Stimulated activated CD8-positive, alpha-beta memory T cell treated with anti-CD3 and anti-CD28 coated beads, Interleukin-15, amount 100 ng/mL, for 4 hours (primary cell): ENCODE results near the gene SLC25A44.
"Not testable (repeated sequence)": the region's sequence is repeated elsewhere in the genome, so short reads cannot be mapped to it uniquely, and the experiment has no call there.

Experiments used
- DNase-seq, 2 donors: peaks; one replicate each; pipeline ENCODE4 v3.0.0-alpha.2; 2020; ENCODE audit warnings: low read depth in 2 of 2

The SLC25A44 gene

DNA sequence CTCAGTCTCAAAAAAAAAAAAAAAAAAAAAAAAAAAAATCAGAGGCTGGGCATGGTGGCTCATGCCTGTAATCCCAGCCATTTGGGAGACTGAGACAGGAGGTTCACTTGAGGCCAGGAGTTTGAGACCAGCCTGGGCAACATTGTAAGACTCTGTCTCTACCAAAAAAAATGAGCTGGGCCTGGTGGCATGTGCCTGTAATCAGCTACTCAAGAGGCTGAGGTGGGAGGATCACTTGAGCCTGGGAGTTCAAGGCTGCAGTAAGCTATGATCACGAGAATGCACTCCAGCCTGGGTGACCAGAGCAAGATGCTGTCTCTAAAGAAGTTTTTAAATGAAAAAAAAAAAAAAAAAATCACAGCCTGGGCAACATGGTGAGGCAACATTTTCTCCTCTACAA lies 30.2 kb upstream of the SLC25A44 start:
- DNase-seq: no peak

DNA sequence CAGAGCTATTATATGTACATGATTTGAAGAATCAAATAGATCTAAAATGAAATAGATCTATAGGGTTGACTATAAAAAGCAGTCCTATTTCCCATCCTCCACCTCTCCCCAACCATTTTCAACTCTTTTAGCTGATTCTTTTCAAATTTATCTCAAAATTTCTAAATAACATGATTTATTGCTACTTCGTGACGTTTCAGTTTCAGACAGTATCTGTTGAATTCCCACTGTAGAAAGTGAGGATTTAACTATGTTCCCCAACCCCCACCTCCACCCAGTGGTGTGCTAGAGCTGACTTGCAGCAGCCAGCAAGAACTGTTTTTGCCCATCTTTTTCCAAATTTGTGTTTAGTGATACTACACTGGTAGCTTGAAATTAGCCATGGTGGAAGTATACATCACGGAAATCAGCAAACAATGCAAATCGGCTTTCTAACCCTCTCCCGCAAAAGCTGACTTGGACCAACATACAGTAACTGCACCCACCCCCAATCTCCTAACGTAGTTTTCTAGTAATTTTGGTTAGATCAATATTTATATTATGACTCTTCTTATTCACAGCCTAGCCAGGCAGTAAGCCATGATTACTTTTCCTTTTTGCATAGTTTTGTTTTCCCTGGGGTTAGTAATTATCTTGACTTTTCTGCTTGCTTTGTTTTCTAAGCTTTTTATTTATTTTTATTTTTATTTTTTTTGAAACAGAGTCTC lies 29.6 kb upstream of the SLC25A44 start:
- no peak for DNase-seq

- no peak for DNase-seq
Measured at GRCh38 chr1:156165083-156165482, 28.8 kb upstream of the SLC25A44 start.

DNA sequence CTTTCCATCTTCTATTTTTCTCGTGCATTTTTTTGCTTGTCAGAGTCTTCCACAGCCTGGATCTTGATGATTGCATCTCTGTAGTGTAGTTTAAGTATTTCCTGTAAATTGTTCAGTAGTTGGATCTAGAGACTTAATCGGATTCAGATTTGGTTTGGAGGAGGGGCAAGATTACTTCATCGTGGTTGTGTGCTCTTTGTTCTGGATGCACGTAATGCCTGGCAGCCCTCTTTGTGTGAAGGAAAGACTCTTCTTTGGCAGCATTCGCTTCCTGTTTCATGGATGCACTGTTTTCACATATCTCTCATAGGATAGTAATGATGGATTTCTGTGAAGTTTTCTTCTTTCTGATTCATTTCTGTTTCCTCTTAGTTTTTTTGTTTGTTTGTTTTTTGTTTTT lies 26.4 kb upstream of the SLC25A44 start:
- DNase-seq: no peak

DNA sequence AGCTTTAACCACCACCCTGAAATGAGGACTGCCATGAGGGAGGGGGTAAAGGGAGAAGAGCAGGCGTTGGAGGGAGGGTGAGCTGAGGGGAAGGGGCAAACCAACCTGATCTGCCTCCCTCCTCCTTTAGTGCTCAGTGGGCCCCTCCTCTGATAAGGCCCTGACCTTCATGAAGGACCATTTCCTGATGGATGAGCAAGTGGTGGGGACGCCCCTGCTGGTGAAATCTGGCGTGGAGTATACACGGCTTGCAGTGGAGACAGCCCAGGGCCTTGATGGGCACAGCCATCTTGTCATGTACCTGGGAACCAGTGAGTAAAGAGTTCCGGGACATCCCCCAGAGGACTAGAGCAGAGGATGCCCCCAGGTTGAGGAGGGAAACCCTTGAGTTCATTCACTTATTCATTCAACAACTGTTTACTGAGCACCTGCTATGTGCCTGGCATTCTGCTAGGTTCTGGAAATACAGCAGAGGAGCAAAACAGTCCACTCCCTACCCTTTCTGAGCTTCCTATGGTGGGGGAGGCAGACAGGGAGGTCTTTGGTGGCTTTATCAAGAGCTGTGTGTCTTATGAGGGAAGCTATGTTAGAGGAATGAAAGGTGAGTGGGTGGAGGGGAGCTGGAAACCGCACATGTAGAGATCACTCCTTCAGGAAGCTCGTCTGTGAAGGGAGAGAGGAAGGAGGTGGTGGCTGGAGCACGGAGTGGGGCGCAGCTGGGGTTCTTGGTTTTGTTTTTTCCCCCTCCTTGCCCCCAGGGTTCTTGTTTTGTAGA lies 21.0 kb upstream of the SLC25A44 start:
- no peak for DNase-seq

DNA sequence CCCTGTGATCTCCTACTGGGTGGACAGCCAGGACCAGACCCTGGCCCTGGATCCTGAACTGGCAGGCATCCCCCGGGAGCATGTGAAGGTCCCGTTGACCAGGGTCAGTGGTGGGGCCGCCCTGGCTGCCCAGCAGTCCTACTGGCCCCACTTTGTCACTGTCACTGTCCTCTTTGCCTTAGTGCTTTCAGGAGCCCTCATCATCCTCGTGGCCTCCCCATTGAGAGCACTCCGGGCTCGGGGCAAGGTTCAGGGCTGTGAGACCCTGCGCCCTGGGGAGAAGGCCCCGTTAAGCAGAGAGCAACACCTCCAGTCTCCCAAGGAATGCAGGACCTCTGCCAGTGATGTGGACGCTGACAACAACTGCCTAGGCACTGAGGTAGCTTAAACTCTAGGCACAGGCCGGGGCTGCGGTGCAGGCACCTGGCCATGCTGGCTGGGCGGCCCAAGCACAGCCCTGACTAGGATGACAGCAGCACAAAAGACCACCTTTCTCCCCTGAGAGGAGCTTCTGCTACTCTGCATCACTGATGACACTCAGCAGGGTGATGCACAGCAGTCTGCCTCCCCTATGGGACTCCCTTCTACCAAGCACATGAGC lies 17.2 kb upstream of the SLC25A44 start:
- no peak for DNase-seq

DNA sequence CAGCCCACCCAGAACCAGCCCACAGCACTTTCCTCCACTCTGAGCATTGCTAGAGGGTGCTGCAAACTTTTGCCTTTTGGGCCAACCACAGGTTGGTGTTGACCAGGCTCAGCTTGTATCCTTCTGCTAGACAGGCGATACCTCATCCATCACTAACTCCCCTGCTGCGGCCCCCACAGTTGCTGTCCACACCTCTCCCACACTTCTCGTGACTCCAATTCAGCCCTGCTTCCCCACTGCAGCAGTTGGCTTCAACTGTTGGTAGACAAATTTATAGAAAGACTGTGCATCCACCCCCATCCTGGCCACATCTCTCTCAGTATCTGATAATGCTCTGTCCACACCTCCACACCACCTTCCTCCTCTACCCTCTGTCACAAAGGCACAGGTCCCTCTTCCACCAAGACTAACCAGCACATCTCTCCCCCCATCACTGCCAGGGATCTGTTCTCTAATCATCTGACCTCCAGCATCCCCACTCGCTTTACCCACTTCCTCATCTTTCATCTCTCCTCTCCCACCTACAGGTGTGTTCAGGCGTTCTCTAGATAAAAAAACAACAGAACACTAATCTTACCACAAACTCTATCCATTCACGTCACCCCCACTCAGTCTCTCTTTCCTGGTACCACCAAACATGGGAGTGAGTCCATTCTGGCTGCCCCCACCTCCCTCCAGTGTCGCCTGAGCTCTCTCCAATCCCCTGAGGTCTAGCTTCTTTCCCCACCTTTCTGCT lies 15.8 kb upstream of the SLC25A44 start:
- DNase-seq: no peak

- no peak for DNase-seq
Measured at GRCh38 chr1:156180471-156180870, 13.4 kb upstream of the SLC25A44 start.

- not testable (repeated sequence) for DNase-seq
Measured at GRCh38 chr1:156181391-156181924, 12.4 kb upstream of the SLC25A44 start.

- not testable (repeated sequence) for DNase-seq
Measured at GRCh38 chr1:156182010-156182779, 11.7 kb upstream of the SLC25A44 start.

GRCh38 chr1:156186347-156187177 lies 7.3 kb upstream of the SLC25A44 start:
- not testable (repeated sequence) for DNase-seq

- DNase-seq: not testable (repeated sequence)
Measured at GRCh38 chr1:156190265-156190664, 3.6 kb upstream of the SLC25A44 start.

DNA sequence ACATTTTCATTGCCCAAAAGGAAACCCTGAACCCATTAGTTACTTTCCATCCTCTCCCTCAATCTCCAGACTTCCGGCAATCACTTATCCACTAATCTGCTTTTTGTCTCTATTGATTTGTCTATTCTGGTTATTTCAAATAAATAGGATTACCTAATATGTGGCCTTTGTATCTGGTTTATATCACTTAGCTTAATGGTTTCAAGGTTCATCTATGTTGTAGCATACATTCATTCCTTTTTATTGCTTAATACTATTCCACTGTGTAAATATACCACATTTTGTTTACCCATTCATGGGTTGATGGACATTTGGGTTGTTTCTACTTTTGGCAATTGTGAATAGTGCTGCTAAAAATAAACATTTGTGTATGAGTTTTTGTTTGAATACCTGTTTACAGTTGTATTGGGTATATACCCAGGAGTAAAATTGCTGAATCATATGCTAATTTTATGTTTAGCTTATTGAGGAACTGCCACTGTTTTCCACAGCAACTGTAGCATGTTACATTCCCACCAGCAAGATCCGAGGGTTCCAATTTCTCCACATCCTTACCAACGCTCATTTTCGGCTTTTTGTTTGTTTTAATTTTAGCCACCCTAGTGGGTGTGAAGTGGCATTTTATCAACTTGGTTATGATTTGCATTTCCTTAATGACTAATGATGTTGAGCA lies 2.5 kb upstream of the SLC25A44 start:
- no peak for DNase-seq

GRCh38 chr1:156193208-156193487 lies 756 bp upstream of the SLC25A44 start:
- no peak for DNase-seq

DNA sequence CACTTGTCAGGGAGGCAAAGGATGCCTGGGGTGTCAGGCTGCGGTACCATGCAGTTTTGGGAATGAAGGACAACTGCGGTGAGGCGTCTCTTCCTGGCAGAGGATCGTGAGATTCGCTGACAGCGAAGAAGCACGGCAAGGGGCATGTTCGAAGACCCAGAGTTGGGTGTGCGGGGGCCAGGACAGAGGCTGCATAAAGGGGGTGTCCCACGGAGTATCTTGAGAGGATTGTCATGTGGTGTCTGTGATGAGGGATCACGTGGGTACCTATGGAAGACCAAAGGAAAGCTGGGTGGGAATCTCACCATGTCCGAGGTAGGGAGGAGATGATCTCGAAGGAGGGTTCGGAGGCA lies 372 bp downstream of the SLC25A44 start:
- DNase-seq: no peak

DNA sequence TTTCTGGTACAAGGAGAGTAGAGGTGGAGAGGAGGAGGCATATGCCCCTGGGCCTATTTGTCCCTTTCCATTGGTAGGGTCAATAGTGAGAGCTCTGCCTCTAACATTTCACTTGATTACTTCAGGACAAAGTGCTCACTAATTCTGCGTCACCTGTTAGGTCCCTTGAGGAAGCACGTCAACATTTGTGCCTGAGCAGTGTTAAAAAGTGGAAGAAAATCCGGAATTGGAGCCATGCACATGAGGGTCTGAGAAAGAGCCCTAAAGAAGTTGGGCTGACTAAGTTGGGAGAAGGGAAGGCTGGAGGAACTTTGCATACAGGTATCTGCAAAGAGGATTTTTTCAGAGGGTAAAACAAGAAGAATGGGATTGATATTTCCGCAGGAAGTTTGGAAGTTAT lies 1.9 kb downstream of the SLC25A44 start:
- no peak for DNase-seq

DNA sequence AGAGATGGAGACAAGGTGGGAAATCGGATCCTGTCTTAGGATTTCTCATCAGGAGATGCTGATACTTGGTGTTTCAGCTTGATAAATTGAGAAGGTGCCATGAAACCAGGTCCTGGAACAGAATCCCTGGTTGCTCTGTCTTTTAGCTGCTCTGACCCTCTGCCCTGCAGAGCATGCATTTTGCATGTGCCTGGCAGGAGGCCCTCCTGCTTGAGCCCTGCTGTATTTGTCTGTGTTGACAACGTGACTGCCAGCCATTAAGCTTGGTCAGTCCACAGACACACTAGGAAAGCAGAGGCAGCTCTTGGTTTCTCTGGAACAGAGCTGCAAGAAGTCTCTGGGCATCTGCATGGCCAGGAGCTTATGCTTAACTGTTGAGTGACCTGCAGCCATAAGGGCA lies 2.5 kb downstream of the SLC25A44 start:
- DNase-seq: no peak

- no peak for DNase-seq
Measured at GRCh38 chr1:156198831-156199349, 5.0 kb downstream of the SLC25A44 start.

DNA sequence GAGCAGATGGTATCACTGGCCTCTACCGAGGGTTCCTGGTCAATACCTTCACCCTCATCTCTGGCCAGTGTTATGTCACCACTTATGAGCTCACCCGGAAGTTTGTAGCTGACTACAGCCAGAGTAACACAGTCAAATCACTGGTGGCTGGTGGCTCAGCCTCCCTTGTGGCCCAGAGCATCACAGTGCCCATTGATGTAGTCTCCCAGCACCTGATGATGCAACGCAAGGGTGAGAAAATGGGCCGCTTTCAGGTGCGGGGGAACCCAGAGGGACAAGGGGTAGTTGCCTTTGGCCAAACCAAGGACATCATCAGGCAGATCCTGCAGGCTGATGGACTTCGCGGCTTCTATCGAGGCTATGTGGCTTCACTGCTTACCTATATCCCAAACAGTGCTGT lies 6.1 kb downstream of the SLC25A44 start:
- DNase-seq: no peak

- no peak for DNase-seq
Measured at GRCh38 chr1:156203331-156203730, 9.4 kb downstream of the SLC25A44 start.
